WI38 (cell line): ENCODE measurements around the gene RNASEH1.

ENCODE experiments used
- H3K4me3 ChIP-seq: 2 replicates; pipeline ENCODE4 v1.5.1; 2011; ENCODE audit warnings: low read depth, mild to moderate bottlenecking, control low read depth, low read length
- TF ChIP-seq, protein P1 (sequence below): IDR thresholded peaks from 2 replicates; pipeline ENCODE4 v1.5.1; 2012; ENCODE audit warnings: low read depth, mild to moderate bottlenecking, control low read depth, low read length

The RNASEH1 gene

DNA sequence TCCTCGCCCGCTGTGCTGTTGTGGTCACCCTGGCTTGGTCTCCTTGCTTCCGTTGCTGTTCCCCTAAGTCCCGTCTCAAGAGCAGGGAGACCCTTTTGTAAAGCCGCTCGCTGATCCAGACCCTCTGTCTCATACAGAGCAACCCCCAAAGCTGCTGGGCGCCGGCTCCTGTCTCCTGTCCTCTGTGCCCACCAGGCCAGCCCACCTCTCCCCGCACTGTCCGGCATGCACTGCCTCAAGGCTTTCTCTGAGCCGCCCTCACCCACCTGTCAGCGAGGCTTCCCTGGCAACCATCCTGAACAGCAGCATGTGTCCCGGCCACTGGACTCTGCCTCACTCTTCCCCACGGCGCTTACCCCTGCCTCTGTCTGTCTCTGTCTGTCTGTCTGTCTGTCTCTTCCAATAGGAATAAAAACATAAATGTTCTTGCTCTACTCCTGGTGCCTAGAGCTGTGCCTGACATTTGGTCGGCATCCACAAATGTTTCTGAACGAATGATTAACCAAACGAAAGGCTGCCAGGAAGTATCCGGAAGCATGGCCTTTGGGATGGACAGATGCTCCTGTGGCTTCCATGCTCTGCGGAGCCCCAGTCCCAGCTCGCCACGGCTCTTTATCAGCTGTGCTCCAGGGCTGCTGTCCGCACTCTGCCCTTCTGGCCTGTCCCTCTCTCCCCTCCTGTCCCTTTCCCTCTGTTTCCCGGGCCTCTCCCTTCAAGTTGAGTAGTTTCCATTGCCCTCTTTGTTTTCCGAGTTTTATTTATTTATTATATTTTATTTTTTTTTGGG is 44.6 kb upstream of the RNASEH1 start:
- no peak overlapping the region for H3K4me3 ChIP-seq
- TF ChIP-seq, protein P1, sequence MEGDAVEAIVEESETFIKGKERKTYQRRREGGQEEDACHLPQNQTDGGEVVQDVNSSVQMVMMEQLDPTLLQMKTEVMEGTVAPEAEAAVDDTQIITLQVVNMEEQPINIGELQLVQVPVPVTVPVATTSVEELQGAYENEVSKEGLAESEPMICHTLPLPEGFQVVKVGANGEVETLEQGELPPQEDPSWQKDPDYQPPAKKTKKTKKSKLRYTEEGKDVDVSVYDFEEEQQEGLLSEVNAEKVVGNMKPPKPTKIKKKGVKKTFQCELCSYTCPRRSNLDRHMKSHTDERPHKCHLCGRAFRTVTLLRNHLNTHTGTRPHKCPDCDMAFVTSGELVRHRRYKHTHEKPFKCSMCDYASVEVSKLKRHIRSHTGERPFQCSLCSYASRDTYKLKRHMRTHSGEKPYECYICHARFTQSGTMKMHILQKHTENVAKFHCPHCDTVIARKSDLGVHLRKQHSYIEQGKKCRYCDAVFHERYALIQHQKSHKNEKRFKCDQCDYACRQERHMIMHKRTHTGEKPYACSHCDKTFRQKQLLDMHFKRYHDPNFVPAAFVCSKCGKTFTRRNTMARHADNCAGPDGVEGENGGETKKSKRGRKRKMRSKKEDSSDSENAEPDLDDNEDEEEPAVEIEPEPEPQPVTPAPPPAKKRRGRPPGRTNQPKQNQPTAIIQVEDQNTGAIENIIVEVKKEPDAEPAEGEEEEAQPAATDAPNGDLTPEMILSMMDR: no peak

DNA sequence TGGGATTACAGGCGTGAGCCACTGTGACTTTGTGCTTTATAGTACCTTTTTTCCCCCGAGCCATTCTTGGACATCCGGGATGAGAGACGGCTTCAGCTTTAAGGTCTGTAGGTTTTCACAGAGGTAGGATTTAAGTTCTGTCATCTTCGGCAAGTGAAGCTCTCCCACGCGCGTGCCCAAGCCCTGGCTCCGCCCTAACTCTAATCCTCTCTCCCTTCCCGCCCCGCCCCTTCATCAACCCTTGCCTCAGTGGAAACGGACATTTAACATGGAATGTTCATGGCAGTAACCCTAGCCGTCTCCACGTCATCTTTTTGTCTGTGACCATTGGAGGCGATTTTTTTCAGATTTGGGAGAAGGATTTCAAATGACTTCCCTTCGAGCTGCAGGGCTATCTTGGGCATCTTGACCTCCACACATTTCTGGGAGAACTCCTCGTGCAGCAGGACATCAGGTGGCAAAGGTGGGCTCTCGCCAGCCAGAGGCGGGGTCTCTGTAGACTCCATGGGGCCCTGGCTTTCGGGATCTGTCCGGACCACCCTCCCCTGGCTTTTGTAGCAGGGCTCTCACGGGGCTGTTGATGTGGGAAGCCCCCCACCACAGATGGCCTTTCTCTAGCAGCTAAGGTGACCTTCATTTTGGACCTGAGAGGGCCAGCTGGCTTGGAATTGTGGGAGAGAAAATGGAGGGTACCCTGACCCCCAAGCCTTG is 43.6 kb upstream of the RNASEH1 start:
- TF ChIP-seq, protein P1: no peak
- no peak overlapping the region for H3K4me3 ChIP-seq

DNA sequence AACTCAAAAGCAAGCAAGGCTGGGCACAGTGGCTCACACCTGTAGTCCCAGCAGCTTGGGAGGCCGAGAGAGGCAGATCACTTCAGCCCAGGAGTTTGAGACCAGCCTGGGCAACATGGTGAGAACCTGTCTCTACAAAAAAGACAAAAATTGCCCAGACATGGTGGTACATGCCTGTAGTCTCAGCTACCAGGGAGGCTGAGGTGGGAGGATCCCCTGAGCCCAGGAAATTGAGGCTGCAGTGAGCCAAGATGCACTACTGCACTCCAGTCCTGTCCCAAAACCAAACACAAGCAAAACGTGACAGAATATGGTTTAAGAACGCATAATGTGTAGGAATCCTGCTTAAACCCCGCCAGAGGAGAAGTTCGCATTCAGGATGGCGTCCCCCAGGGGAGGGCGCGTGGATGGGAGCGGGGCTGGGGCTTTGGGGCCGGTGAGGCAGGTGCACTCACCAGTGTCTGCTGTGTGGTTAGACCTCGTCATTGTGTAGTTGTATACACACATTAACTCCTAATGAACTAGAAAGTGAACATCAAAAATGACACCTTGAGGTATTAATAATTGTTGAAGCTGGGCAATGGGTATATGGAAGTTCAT is 42.2 kb upstream of the RNASEH1 start:
- TF ChIP-seq, protein P1: no peak
- no peak overlapping the region for H3K4me3 ChIP-seq

DNA sequence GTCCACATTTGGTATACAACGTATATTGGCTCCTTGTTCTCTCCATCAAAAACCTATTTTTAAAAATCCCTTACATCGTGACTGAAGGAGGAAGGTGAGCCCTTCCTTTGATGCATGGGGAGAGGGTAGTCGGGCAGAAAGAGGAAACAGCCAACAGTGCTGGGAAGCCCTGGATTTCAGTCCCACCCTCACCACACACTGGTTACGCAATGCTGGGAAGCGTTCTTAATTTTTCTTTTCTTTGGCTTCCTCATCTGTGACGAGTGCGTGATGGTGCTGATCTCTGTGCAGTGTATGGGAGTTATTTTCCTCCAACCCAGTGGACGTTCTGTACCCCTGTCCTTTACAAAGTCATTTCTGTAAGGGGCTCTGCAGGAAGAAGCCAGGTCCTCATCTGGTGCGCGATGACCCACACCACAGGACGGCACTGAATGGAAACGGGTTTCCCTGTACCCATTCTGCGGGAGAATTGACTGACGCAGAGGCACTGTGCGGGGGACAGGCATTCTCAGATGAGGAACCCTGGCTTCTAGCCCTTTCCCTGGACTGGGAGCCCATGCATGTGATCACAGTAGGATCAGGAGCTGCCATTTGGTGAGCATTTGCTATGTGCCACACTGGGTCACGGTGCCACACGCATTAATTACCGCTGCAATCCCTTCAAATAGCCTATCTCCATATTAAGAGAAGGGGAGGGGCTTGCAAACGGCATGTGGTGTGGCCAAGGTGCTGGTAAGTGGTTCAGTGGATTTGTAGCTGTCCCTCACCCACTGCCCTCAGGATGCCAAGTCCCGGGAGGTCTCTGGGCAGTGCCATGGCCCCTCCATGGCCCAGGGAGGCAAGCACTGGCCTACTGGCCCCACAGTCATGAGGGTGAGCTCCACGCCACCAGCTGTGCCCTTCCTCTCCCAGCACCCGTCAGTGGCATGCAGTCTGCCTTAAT is 41.0 kb upstream of the RNASEH1 start:
- TF ChIP-seq, protein P1: no peak
- H3K4me3 ChIP-seq: no peak overlapping the region

DNA sequence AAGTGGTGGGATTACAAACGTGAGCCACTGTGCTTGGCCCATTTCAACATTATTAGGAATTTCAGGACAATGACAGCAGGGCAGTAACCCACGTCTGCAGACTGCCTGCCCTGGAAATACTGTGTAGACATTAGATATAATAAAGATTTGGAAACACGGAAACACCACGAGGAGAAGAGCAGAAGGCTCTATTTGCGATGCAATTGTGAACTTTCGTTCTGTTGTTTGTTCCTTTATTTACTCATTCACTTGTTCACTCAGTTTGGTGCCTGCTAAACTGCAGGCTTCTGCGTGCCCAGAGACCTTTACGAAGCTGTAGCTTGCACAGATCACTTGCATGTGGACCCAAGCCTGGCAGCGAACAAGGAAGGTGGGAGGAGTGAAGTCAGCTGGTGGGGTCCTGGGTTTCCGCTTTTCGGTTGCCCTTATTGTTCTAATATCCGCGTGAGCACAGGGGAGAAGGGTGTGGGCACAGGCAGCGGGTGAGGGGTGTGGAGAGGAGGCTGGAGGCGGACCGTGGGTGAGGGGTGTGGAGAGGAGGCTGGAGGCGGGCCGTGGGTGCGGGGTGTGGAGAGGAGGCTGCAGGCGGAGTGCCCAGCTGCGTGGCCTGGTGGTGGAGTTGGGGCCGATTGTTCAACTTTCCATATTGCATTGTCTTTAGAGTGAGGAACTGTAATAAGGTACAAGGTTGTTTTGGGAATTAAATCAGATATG is 40.2 kb upstream of the RNASEH1 start:
- H3K4me3 ChIP-seq: no peak overlapping the region
- TF ChIP-seq, protein P1: no peak

DNA sequence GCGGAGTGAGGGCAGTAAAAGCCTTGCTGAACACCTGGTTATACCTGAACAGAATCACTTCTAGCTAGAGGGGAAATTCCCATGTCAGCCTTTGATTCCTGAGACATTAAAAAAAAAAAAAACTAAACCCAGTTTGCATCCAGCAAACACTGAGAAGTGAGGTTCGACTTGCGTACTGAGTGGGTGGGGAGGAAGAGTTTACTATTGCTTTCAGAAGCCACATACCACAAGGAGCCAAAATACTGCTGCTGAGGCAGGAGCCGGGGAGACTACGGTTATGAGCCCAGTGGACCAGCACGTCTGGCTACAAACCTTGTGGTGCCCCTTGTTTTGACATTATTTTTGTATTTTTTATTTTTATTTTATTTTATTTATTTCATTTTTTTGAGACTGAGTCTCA is 39.4 kb upstream of the RNASEH1 start:
- no peak overlapping the region for H3K4me3 ChIP-seq
- TF ChIP-seq, protein P1: no peak
